PC-3 (cell line): Measurements from ENCODE around the gene GON7. TPM values are rescaled to one million over a fixed set of nuclear protein-coding genes. Genes with fewer than 3 reads are reported as not detected.
"Not testable (repeated sequence)": the region's sequence is repeated elsewhere in the genome, so short reads cannot be mapped to it uniquely, and the experiment has no call there.

Experiments
- ATAC-seq: fragments of 200-7000 bp; cut with Tn5 transposase; 2 replicates; pipeline ENCODE4 v1.9.1; 2020; ENCODE audit warnings: mild to moderate bottlenecking, moderate library complexity
- BruUV-seq: library from RNA; stranded (reverse); fragments of 400-500 nt; replicated peaks from 2 replicates; lab custom pipeline; 2021; lab: Mats Ljungman, UMichigan
- CTCF ChIA-PET: fragments of 300-600 bp; sonication (Branson Sonifier 250); formaldehyde crosslinking; loops from one replicate; lab custom pipeline; 2022; ENCODE audit warnings: antibody characterized with exemption; lab: Charles Lee
- POLR2A ChIA-PET: fragments of 300-600 bp; sonication (Branson Sonifier 250); formaldehyde crosslinking; loops from one replicate; lab custom pipeline; 2022; ENCODE audit warnings: antibody characterized with exemption; ENCODE audit not compliant: unreplicated experiment; lab: Charles Lee
- DNase-seq: peaks from one replicate; pipeline ENCODE4 v3.0.0-alpha.2; 2015
- H2AFZ ChIP-seq: fragments of 300-600 bp; sonication (generic); 2 replicates; pipeline ENCODE4 v1.6.0; 2016; ENCODE audit warnings: antibody characterized with exemption, low read length
- H3F3A ChIP-seq: fragments of 300-600 bp; sonication (generic); one replicate; pipeline ENCODE4 v1.6.0; 2017; ENCODE audit warnings: antibody characterized with exemption, low read length, control low read depth, mild to moderate bottlenecking; ENCODE audit not compliant: unreplicated experiment
- H3K27ac ChIP-seq: fragments of 300-600 bp; sonication (generic); 2 replicates; pipeline ENCODE4 v1.5.1; 2016; ENCODE audit warnings: mild to moderate bottlenecking, low read length
- H3K27me3 ChIP-seq: fragments of 300-600 bp; sonication (generic); 2 replicates; pipeline ENCODE4 v1.6.1; 2016; ENCODE audit warnings: low read length, mixed read lengths
- H3K36me3 ChIP-seq: fragments of 300-600 bp; sonication (generic); 2 replicates; pipeline ENCODE4 v1.6.1; 2016; ENCODE audit warnings: low read depth, mixed run types, low read length, mixed read lengths
- H3K4me1 ChIP-seq: fragments of 300-600 bp; sonication (generic); 2 replicates; pipeline ENCODE4 v1.5.1; 2016; ENCODE audit warnings: low read length; ENCODE audit not compliant: insufficient read depth
- H3K4me2 ChIP-seq: fragments of 300-600 bp; sonication (generic); 2 replicates; pipeline ENCODE4 v1.6.0; 2016; ENCODE audit warnings: low read length
- H3K4me3 ChIP-seq: fragments of 300-600 bp; sonication (generic); 2 replicates; pipeline ENCODE4 v1.5.1; 2016; ENCODE audit warnings: mild to moderate bottlenecking, low read length, mixed read lengths
- H3K79me2 ChIP-seq: fragments of 300-600 bp; sonication (generic); 2 replicates; pipeline ENCODE4 v1.6.1; 2017; ENCODE audit warnings: low read length, mixed read lengths
- H3K9ac ChIP-seq: fragments of 300-600 bp; sonication (generic); 2 replicates; pipeline ENCODE4 v1.6.0; 2016; ENCODE audit warnings: mild to moderate bottlenecking, low read length
- H3K9me2 ChIP-seq: fragments of 300-600 bp; sonication (generic); replicated peaks from 2 replicates; pipeline ENCODE4 v1.6.1; 2016; ENCODE audit warnings: mixed run types, low read length, mixed read lengths
- H3K9me3 ChIP-seq: fragments of 300-600 bp; sonication (generic); 2 replicates; pipeline ENCODE4 v1.6.1; 2016; ENCODE audit warnings: low read length, mixed read lengths
- H4K20me1 ChIP-seq: fragments of 300-600 bp; sonication (generic); 2 replicates; pipeline ENCODE4 v1.6.1; 2016; ENCODE audit warnings: low read length, mixed read lengths
- CTCF ChIP-seq: fragments of 300-600 bp; sonication (generic); conservative IDR thresholded peaks from 2 replicates; pipeline ENCODE4 v1.5.1; 2017; ENCODE audit warnings: antibody characterized with exemption, low read depth, mild to moderate bottlenecking, low read length
- EZH2 ChIP-seq: fragments of 300-600 bp; sonication (generic); IDR thresholded peaks from one replicate; pipeline ENCODE4 v1.6.1; 2017; ENCODE audit warnings: antibody characterized with exemption, mild to moderate bottlenecking, low read length; ENCODE audit not compliant: unreplicated experiment
- EZH2phosphoT487 ChIP-seq: fragments of 300-600 bp; sonication (generic); IDR thresholded peaks from 2 replicates; pipeline ENCODE4 v1.6.1; 2018; ENCODE audit warnings: mild to moderate bottlenecking, antibody characterized with exemption, low read length, borderline replicate concordance
- intact Hi-C: fragments of 100-400 bp; cut with micrococcal nuclease; formaldehyde crosslinking; loops from 2 replicates; pipeline ENCODE4 v1.9.0; 2023
- total RNA-seq: library from RNA; depleted of rRNA; stranded (reverse); fragments of >200 nt; gene quantifications from 2 replicates; pipeline ENCODE4 v1.2.3, GENCODE V29; 2014

The GON7 gene
- total RNA-seq, 1 experiment from 2014 or later: 45.4 TPM

- BruUV-seq: no TSS peak
- no peak overlapping the region for H2AFZ ChIP-seq
- no peaks in the 10 kb centered on the region for H4K20me1 ChIP-seq
- no peak for ATAC-seq
- POLR2A ChIA-PET: no interaction called here
- CTCF ChIA-PET: interaction anchor here (1.2 kb wide), 1 partner anchor 38 kb away, joined by 3 read pairs; no protein-coding TSS in a partner anchor
- H3K27ac ChIP-seq: no peak overlapping the region
- H3K4me2 ChIP-seq: no peak overlapping the region
- peaks cover 9% of the 10 kb centered on the region; the same call in 1 of the 2 replicates for H3K4me1 ChIP-seq
- no peak for TF ChIP-seq EZH2
- TF ChIP-seq CTCF: no peak
- no peak for TF ChIP-seq EZH2phosphoT487
- no peak for DNase-seq
- H3K9ac ChIP-seq: no peak overlapping the region
- H3K9me3 ChIP-seq: no peaks in the 10 kb centered on the region
- intact Hi-C loops: loop anchor here (10.0 kb wide), 1 partner anchor 61 kb away; the partner anchor contains the start of gene ITPK1
- no peaks in the 10 kb centered on the region for H3K27me3 ChIP-seq
- H3K4me3 ChIP-seq: no peak overlapping the region
- no peaks in the 10 kb centered on the region for H3K79me2 ChIP-seq
- no peaks in the 10 kb centered on the region for H3K36me3 ChIP-seq
- no peaks in the 10 kb centered on the region for H3F3A ChIP-seq
- H3K9me2 ChIP-seq: no peaks in the 10 kb centered on the region
These were observed 31.4 kb downstream of the GON7 start for GRCh38 chr14:93175492-93175891.

- H3K27ac ChIP-seq, H3K4me1 ChIP-seq, H3K9me2 ChIP-seq, H3K4me3 ChIP-seq, H3K36me3 ChIP-seq, H3K27me3 ChIP-seq, H3K9me3 ChIP-seq, BruUV-seq, H3K9ac ChIP-seq, H3F3A ChIP-seq, ATAC-seq, H2AFZ ChIP-seq, H3K79me2 ChIP-seq, H4K20me1 ChIP-seq, POLR2A ChIA-PET, H3K4me2 ChIP-seq: not testable (repeated sequence)
- CTCF ChIA-PET: interaction anchor here (1.2 kb wide), 1 partner anchor 37 kb away, joined by 3 read pairs; no protein-coding TSS in a partner anchor
- intact Hi-C loops: loop anchor here (10.0 kb wide), 1 partner anchor 60 kb away; the partner anchor contains the start of gene ITPK1
- DNase-seq: peak; percentile 55
These were observed 32.1 kb downstream of the GON7 start for GRCh38 chr14:93174731-93175130.

- H3K4me2 ChIP-seq: 0 out of 2 replicates have a peak overlapping the region, but pooled peaks have one; percentile 11
- no TSS peak for BruUV-seq
- intact Hi-C loops: loop anchor here (10.0 kb wide), 1 partner anchor 59 kb away; the partner anchor contains the start of gene ITPK1
These were observed 32.9 kb downstream of the GON7 start for GRCh38 chr14:93173943-93174395.

More at GRCh38 chr14:93173943-93174395, 32.9 kb downstream of the GON7 start:
- H3K27ac ChIP-seq: no peak overlapping the region
- H3K9ac ChIP-seq: no peak overlapping the region
- H3K79me2 ChIP-seq: no peaks in the 10 kb centered on the region
- H3K9me3 ChIP-seq: no peaks in the 10 kb centered on the region
- peaks cover 4% of the 10 kb centered on the region; the same call in 1 of the 2 replicates for H3K4me1 ChIP-seq
- ChIA-PET POLR2A (no interaction called here), CTCF (no interaction called here)
- H3K36me3 ChIP-seq: no peaks in the 10 kb centered on the region
- H4K20me1 ChIP-seq: no peaks in the 10 kb centered on the region
- no peaks in the 10 kb centered on the region for H3F3A ChIP-seq
- H3K27me3 ChIP-seq: no peaks in the 10 kb centered on the region
- H3K4me3 ChIP-seq: no peak overlapping the region
- peak overlapping the region; percentile 30; the same call in 1 of the 2 replicates for H2AFZ ChIP-seq
- no peaks in the 10 kb centered on the region for H3K9me2 ChIP-seq
- DNase-seq (peak; percentile 20), ATAC-seq (peak; percentile 42)
- no peak for TF ChIP-seq EZH2phosphoT487
- TF ChIP-seq EZH2: no peak
- no peak for TF ChIP-seq CTCF
